A549 (cell line): ENCODE measurements around the gene MUC3A. TPM values are rescaled to one million over a fixed set of nuclear protein-coding genes. Genes with fewer than 3 reads are reported as not detected.

Experiments used
- ATAC-seq, 2 experiments: fragments of 200-7000 bp in 1 of 2; fragments of >200 bp in 1 of 2; cut with Nextera tagmentation in 1 of 2; cut with Tn5 transposase in 1 of 2; 3 replicates each; pipeline versions ENCODE4 v1.8.0 to v1.9.1; 2018 to 2020; ENCODE audit warnings: mild to moderate bottlenecking in 1 of 2, moderate library complexity in 1 of 2
- CTCF ChIA-PET: fragments of 300-600 bp; sonication (Branson Sonifier 250); formaldehyde crosslinking; extraction: SDS; loops from one replicate; lab custom pipeline; 2021; ENCODE audit warnings: antibody characterized with exemption, inconsistent platforms; lab: Yijun Ruan, JAX
- POLR2A ChIA-PET: fragments of 350-600 bp; formaldehyde crosslinking; extraction: SDS; loops from one replicate; lab custom pipeline; 2021; ENCODE audit warnings: antibody characterized with exemption, inconsistent platforms; lab: Yijun Ruan, JAX
- DNase-seq, 2 experiments: peaks; one replicate each; pipeline versions ENCODE4 v3.0.0 to v3.0.0-alpha.2; 2011 to 2016; ENCODE audit warnings: low read depth in 1 of 2, low spot score in 1 of 2
- FAIRE-seq: peaks from 2 replicates; lab custom pipeline; 2011; peaks lifted over from hg19 to GRCh38; lab: Jason Lieb, UNC
- H3K27ac ChIP-seq, 2 experiments: fragments of >200 bp; sonication (Bioruptor Twin); formaldehyde crosslinking; 3 replicates each; pipeline ENCODE4 v1.5.1; 2016 to 2017
- H3K4me1 ChIP-seq: fragments of >200 bp; sonication (Bioruptor Twin); formaldehyde crosslinking; 3 replicates; pipeline ENCODE4 v1.6.1; 2016
- H3K4me2 ChIP-seq: fragments of >200 bp; sonication (Bioruptor Twin); formaldehyde crosslinking; 3 replicates; pipeline ENCODE4 v1.6.1; 2016
- H3K4me3 ChIP-seq: fragments of >200 bp; sonication (Bioruptor Twin); formaldehyde crosslinking; 3 replicates; pipeline ENCODE4 v1.5.1; 2016
- H3K9me3 ChIP-seq: fragments of >200 bp; sonication (Bioruptor Twin); formaldehyde crosslinking; 3 replicates; pipeline ENCODE4 v1.6.1; 2016
- ATOH8 ChIP-seq: fragments of 250-450 bp; sonication (Bioruptor Pico); IDR thresholded peaks from 2 replicates; pipeline ENCODE4 v1.5.0; 2020; ENCODE audit warnings: low read depth, mild to moderate bottlenecking, moderate library complexity
- CBX2 ChIP-seq: fragments of 200-600 bp; sonication (generic); IDR thresholded peaks from 2 replicates; pipeline ENCODE4 v1.6.1; 2016; ENCODE audit warnings: low read depth, mild to moderate bottlenecking, borderline replicate concordance
- CHD2 ChIP-seq: fragments of 150-350 bp; IDR thresholded peaks from 2 replicates; pipeline ENCODE4 v1.6.1; 2014; ENCODE audit warnings: low read length; ENCODE audit not compliant: partially characterized antibody
- EHF ChIP-seq: fragments of 250-450 bp; sonication (Bioruptor Pico); IDR thresholded peaks from 2 replicates; pipeline ENCODE4 v1.5.0; 2020; ENCODE audit warnings: mild to moderate bottlenecking
- EHMT2 ChIP-seq: fragments of 200-600 bp; sonication (generic); IDR thresholded peaks from 2 replicates; pipeline ENCODE4 v1.6.1; 2016; ENCODE audit warnings: antibody characterized with exemption, low read depth, mild to moderate bottlenecking, moderate library complexity
- ELK1 ChIP-seq: fragments of 150-350 bp; IDR thresholded peaks from 2 replicates; pipeline ENCODE4 v1.6.1; 2014; ENCODE audit warnings: low read depth, mild to moderate bottlenecking, low read length
- EP300 ChIP-seq, 2 experiments: fragments of >200 bp; sonication (Bioruptor Twin); formaldehyde crosslinking; IDR thresholded peaks; 2 replicates in 1 of 2; 3 replicates in 1 of 2; pipeline ENCODE4 v1.6.1; 2016 to 2017
- ESRRA ChIP-seq: fragments of 150-350 bp; IDR thresholded peaks from 2 replicates; pipeline ENCODE4 v1.6.1; 2014; ENCODE audit warnings: mild to moderate bottlenecking, low read length, borderline replicate concordance
- FOXS1 ChIP-seq: fragments of 250-450 bp; sonication (Bioruptor Pico); IDR thresholded peaks from 2 replicates; pipeline ENCODE4 v1.5.0; 2020; ENCODE audit warnings: mild to moderate bottlenecking, moderate library complexity
- HEYL ChIP-seq: fragments of 250-450 bp; sonication (Bioruptor Pico); IDR thresholded peaks from 2 replicates; pipeline ENCODE4 v1.8.0; 2021; ENCODE audit warnings: mild to moderate bottlenecking, moderate library complexity
- HMGXB4 ChIP-seq: fragments of 250-450 bp; sonication (Bioruptor Pico); IDR thresholded peaks from 2 replicates; pipeline ENCODE4 v1.5.0; 2021; ENCODE audit warnings: mild to moderate bottlenecking, moderate library complexity, borderline replicate concordance
- HOXB5 ChIP-seq: fragments of 250-450 bp; sonication (Bioruptor Pico); IDR thresholded peaks from 2 replicates; pipeline ENCODE4 v1.5.0; 2020; ENCODE audit warnings: mild to moderate bottlenecking, moderate library complexity
- KDM5A ChIP-seq: fragments of 200-600 bp; sonication (generic); IDR thresholded peaks from 2 replicates; pipeline ENCODE4 v1.6.1; 2016; ENCODE audit warnings: antibody characterized with exemption, mild to moderate bottlenecking
- MAFK ChIP-seq: fragments of 450-650 bp; IDR thresholded peaks from 2 replicates; pipeline ENCODE4 v1.6.1; 2014; ENCODE audit not compliant: partially characterized antibody
- PBX3 ChIP-seq: IDR thresholded peaks from 2 replicates; pipeline ENCODE4 v1.6.1; 2012
- POLR2A ChIP-seq: IDR thresholded peaks from 2 replicates; pipeline ENCODE4 v1.6.1; 2012; ENCODE audit warnings: mild to moderate bottlenecking, low read length
- RFX5 ChIP-seq: fragments of 450-650 bp; IDR thresholded peaks from 2 replicates; pipeline ENCODE4 v1.7.1; 2014; ENCODE audit warnings: antibody characterized with exemption, mild to moderate bottlenecking, moderate library complexity
- RNF2 ChIP-seq: fragments of 200-600 bp; sonication (generic); IDR thresholded peaks from 2 replicates; pipeline ENCODE4 v1.6.1; 2016; ENCODE audit warnings: low read depth, mild to moderate bottlenecking, antibody characterized with exemption, moderate library complexity, borderline replicate concordance
- SREBF2 ChIP-seq: fragments of 450-650 bp; IDR thresholded peaks from 2 replicates; pipeline ENCODE4 v1.6.1; 2014; ENCODE audit warnings: mild to moderate bottlenecking, moderate library complexity
- TP53 ChIP-seq: fragments of 250-450 bp; sonication (Bioruptor Pico); IDR thresholded peaks from 2 replicates; pipeline ENCODE4 v1.5.0; 2021; ENCODE audit warnings: mild to moderate bottlenecking, moderate library complexity
- ZFP36 ChIP-seq: fragments of 450-650 bp; IDR thresholded peaks from 2 replicates; pipeline ENCODE4 v1.6.1; 2014; ENCODE audit warnings: borderline replicate concordance; ENCODE audit not compliant: partially characterized antibody
- WGBS: methylation state at CpG from one replicate; pipeline ENCODE4 v1.1.6; 2017; ENCODE audit errors: missing lambda C conversion rate; 5-methylcytosine and 5-hydroxymethylcytosine counted together
- polyA plus RNA-seq, 4 experiments: library from polyadenylated mRNA; depleted of rRNA in 3 of 4; stranded (reverse); fragments of >200 nt; fragmentation: RNase III in 1 of 4; extraction: RNeasy Plus Mini Kit Qiagen cat#74134 plus additional on column Dnase treatment in 1 of 4; gene quantifications; 2 replicates in 3 of 4; 3 replicates in 1 of 4; pipeline ENCODE4 v1.2.3, GENCODE V29; 2011 to 2017

MUC3A gene
- polyA plus RNA-seq, 2 of the 4 experiments (the other 2 are of a cell fraction), result 4.0 to 6.9 TPM

GRCh38 chr7:100946111-100946510 lies 3.2 kb upstream of the MUC3A start:
- peak; percentile 34 for TF ChIP-seq ZFP36
- TF ChIP-seq CHD2, result no peak
- no peak for TF ChIP-seq EHMT2
- no peak for TF ChIP-seq POLR2A
- H3K9me3 ChIP-seq, result peaks cover 8% of the 10 kb centered on the region
- H3K4me1 ChIP-seq, result peaks cover 14% of the 10 kb centered on the region
- H3K4me3 ChIP-seq, result no peak overlapping the region
- no peak overlapping the region for H3K27ac ChIP-seq
- ChIA-PET POLR2A (no interaction called here), CTCF (interaction anchor here (0.9 to 2.8 kb wide), 2 partner anchors 52 to 112 kb away, joined by 4 to 7 read pairs; no protein-coding TSS in a partner anchor)
- H3K4me2 ChIP-seq, result no peak overlapping the region
- DNase-seq (no peak), FAIRE-seq (no peak), ATAC-seq (no peak)
- 91% methylated on average over 4 of the region's 4 CpGs for WGBS

- peaks cover 8% of the 10 kb centered on the region for H3K9me3 ChIP-seq
- 69% methylated on average over 11 of the region's 11 CpGs for WGBS
- CTCF ChIA-PET, result interaction anchor here (0.6 to 2.8 kb wide), 4 partner anchors 53 to 135 kb away, joined by 3 to 7 read pairs (median 4); no protein-coding TSS in a partner anchor
- POLR2A ChIA-PET, result no interaction called here
- DNase-seq, result no peak
- no peak for TF ChIP-seq ESRRA
- no peak for TF ChIP-seq SREBF2
- TF ChIP-seq, all 56 proteins: peak for 0
- FAIRE-seq, result no peak
- no peak overlapping the region for H3K4me3 ChIP-seq
- H3K4me2 ChIP-seq, result no peak overlapping the region
- no peak overlapping the region for H3K27ac ChIP-seq
- no peak for ATAC-seq
- peaks cover 12% of the 10 kb centered on the region for H3K4me1 ChIP-seq
Observed at GRCh38 chr7:100946766-100947365, 2.5 kb upstream of the MUC3A start.

- Histone ChIP-seq H3K27ac (no peak overlapping the region), H3K4me2 (no peak overlapping the region), H3K4me1 (peaks cover 4% of the 10 kb centered on the region), H3K4me3 (no peak overlapping the region), H3K9me3 (peaks cover 8% of the 10 kb centered on the region)
- FAIRE-seq (no peak), DNase-seq (no peak), ATAC-seq (no peak)
- no peak for TF ChIP-seq FOXS1 (CRISPR knock-in tag)
- no peak for TF ChIP-seq EP300 (IDR thresholded peaks at IDR 0.05)
- TF ChIP-seq KDM5A, result no peak
- TF ChIP-seq ELK1, result no peak
- TF ChIP-seq PBX3, result no peak
- TF ChIP-seq RFX5, result no peak
- no peak for TF ChIP-seq HMGXB4 (CRISPR knock-in tag)
- TF ChIP-seq RNF2, result no peak
- TF ChIP-seq HOXB5 (CRISPR knock-in tag), result no peak
- TF ChIP-seq MAFK, result no peak
- no peak for TF ChIP-seq TP53
- TF ChIP-seq EHF (CRISPR knock-in tag), result no peak
- TF ChIP-seq CBX2, result no peak
- no peak for TF ChIP-seq POLR2A
- TF ChIP-seq ATOH8 (CRISPR knock-in tag), result no peak
- no peak for TF ChIP-seq HEYL (CRISPR knock-in tag)
- 78% methylated on average over 5 of the region's 5 CpGs for WGBS
- ChIA-PET CTCF (interaction anchor here (1.1 kb wide), 1 partner anchor 134 kb away, joined by 3 read pairs; no protein-coding TSS in a partner anchor), POLR2A (no interaction called here)
Observed at GRCh38 chr7:100947792-100948191, 1.5 kb upstream of the MUC3A start.
